ENCODE results near the gene SENP3.

The SENP3 gene

GRCh38 chr17:7557147-7557764 is 4.5 kb upstream of the SENP3 start:
- DNase-seq: no peak

GRCh38 chr17:7557775-7558543 is 3.8 kb upstream of the SENP3 start:
- DNase-seq: peak; percentile 20

- no peak for DNase-seq
Observed at GRCh38 chr17:7558544-7559319, 3.0 kb upstream of the SENP3 start, which contains the start of gene TNFSF13. Gene TNFSF13 (plus strand): TSS chr17:7558750. CDS start chr17:7559040, 290 bp downstream.

GRCh38 chr17:7559320-7560171 is 2.2 kb upstream of the SENP3 start:
- no peak for DNase-seq

- DNase-seq: peak; percentile 39
Observed at GRCh38 chr17:7560172-7561027, 1.3 kb upstream of the SENP3 start.

- peak; percentile 74 for DNase-seq
Observed at GRCh38 chr17:7561028-7561575, 617 bp upstream of the SENP3 start.

- no peak for DNase-seq
Observed at GRCh38 chr17:7562208-7562605, 488 bp downstream of the SENP3 start.

GRCh38 chr17:7563115-7563869 is 1.6 kb downstream of the SENP3 start:
- no peak for DNase-seq

GRCh38 chr17:7569571-7569970 is 7.9 kb downstream of the SENP3 start:
- no peak for DNase-seq

- no peak for DNase-seq
Observed at GRCh38 chr17:7570351-7570750, 8.6 kb downstream of the SENP3 start.

GRCh38 chr17:7572338-7572587 is 10.5 kb downstream of the SENP3 start:
- no peak for DNase-seq

- peak; percentile 97 for DNase-seq
Observed at GRCh38 chr17:7572588-7573323, 11.0 kb downstream of the SENP3 start.

- peak; percentile 80 for DNase-seq
Observed at GRCh38 chr17:7573324-7574080, 11.8 kb downstream of the SENP3 start.

- DNase-seq: no peak
Observed at GRCh38 chr17:7574176-7574953, 12.6 kb downstream of the SENP3 start.

- no peak for DNase-seq
Observed at GRCh38 chr17:7575481-7575883, 13.8 kb downstream of the SENP3 start.

- no peak for DNase-seq
Observed at GRCh38 chr17:7575959-7576358, 14.2 kb downstream of the SENP3 start.

- no peak for DNase-seq
Observed at GRCh38 chr17:7576432-7576937, 14.8 kb downstream of the SENP3 start.
